ENCODE data around the gene CRTC1. TPM values are rescaled to one million over a fixed set of nuclear protein-coding genes. Genes with fewer than 3 reads are reported as not detected.

Gene CRTC1
- total RNA-seq, 1 donor from 2014 or later = 39.7 TPM

- Mint-ChIP-seq H3K27ac (no peak overlapping the region), H3K4me1 (ENCODE audit: low read depth) (peaks cover 13% of the 10 kb centered on the region), H3K27me3 (peaks cover 5% of the 10 kb centered on the region), H3K4me3 (ENCODE audit: low read depth) (no peak overlapping the region), H3K9me3 (ENCODE audit: low read depth) (no peaks in the 10 kb centered on the region), H3K36me3 (ENCODE audit: insufficient read depth) (no peaks in the 10 kb centered on the region)
- DNase-seq (ENCODE audit: low spot score, unreplicated experiment) = no peak
- no peak for TF ChIP-seq CTCF (IDR thresholded peaks at IDR 0.05; ENCODE audit: unreplicated experiment)
Observed at GRCh38 chr19:18653853-18654252, 29.6 kb upstream of the CRTC1 start.

- Mint-ChIP-seq H3K27me3 (no peaks in the 10 kb centered on the region), H3K4me3 (ENCODE audit: low read depth) (no peak overlapping the region), H3K4me1 (ENCODE audit: low read depth) (peaks cover 9% of the 10 kb centered on the region), H3K36me3 (ENCODE audit: insufficient read depth) (no peaks in the 10 kb centered on the region), H3K9me3 (ENCODE audit: low read depth) (no peaks in the 10 kb centered on the region), H3K27ac (no peak overlapping the region)
- TF ChIP-seq CTCF (IDR thresholded peaks at IDR 0.05; ENCODE audit: unreplicated experiment) = no peak
- DNase-seq (ENCODE audit: low spot score, unreplicated experiment) = no peak
Observed at GRCh38 chr19:18654469-18654868, 29.0 kb upstream of the CRTC1 start.

- no peaks in the 10 kb centered on the region for H3K27me3 Mint-ChIP-seq
- H3K27ac Mint-ChIP-seq = no peak overlapping the region
- DNase-seq (ENCODE audit: low spot score, unreplicated experiment) = no peak
- peaks cover 3% of the 10 kb centered on the region for H3K4me1 Mint-ChIP-seq (ENCODE audit: low read depth)
- no peak overlapping the region for H3K4me3 Mint-ChIP-seq (ENCODE audit: low read depth)
- no peak for TF ChIP-seq CTCF (IDR thresholded peaks at IDR 0.05; ENCODE audit: unreplicated experiment)
- no peaks in the 10 kb centered on the region for H3K36me3 Mint-ChIP-seq (ENCODE audit: insufficient read depth)
- no peaks in the 10 kb centered on the region for H3K9me3 Mint-ChIP-seq (ENCODE audit: low read depth)
Observed at GRCh38 chr19:18655173-18655844, 28.2 kb upstream of the CRTC1 start.

- no peaks in the 10 kb centered on the region for H3K36me3 Mint-ChIP-seq (ENCODE audit: insufficient read depth)
- H3K4me1 Mint-ChIP-seq (ENCODE audit: low read depth) = peaks cover 2% of the 10 kb centered on the region
- no peaks in the 10 kb centered on the region for H3K9me3 Mint-ChIP-seq (ENCODE audit: low read depth)
- H3K27ac Mint-ChIP-seq = no peak overlapping the region
- no peak for DNase-seq (ENCODE audit: low spot score, unreplicated experiment)
- no peaks in the 10 kb centered on the region for H3K27me3 Mint-ChIP-seq
- TF ChIP-seq CTCF (IDR thresholded peaks at IDR 0.05; ENCODE audit: unreplicated experiment) = no peak
- H3K4me3 Mint-ChIP-seq (ENCODE audit: low read depth) = no peak overlapping the region
Observed at GRCh38 chr19:18656337-18657086, 27.0 kb upstream of the CRTC1 start.

GRCh38 chr19:18657590-18658365, 25.7 kb upstream of the CRTC1 start:
- Mint-ChIP-seq H3K9me3 (ENCODE audit: low read depth) (no peaks in the 10 kb centered on the region), H3K27me3 (no peaks in the 10 kb centered on the region), H3K4me3 (ENCODE audit: low read depth) (no peak overlapping the region), H3K27ac (no peak overlapping the region), H3K36me3 (ENCODE audit: insufficient read depth) (no peaks in the 10 kb centered on the region), H3K4me1 (ENCODE audit: low read depth) (peaks cover 2% of the 10 kb centered on the region)
- no peak for TF ChIP-seq CTCF (IDR thresholded peaks at IDR 0.05; ENCODE audit: unreplicated experiment)
- no peak for DNase-seq (ENCODE audit: low spot score, unreplicated experiment)

All from progenitor cell of endocrine pancreas (in vitro differentiated cells).